Karpas-422 (cell line): ENCODE measurements around the gene GPX2. TPM values are rescaled to one million over a fixed set of nuclear protein-coding genes. Genes with fewer than 3 reads are reported as not detected.

Experiments
- DNase-seq: peaks from one replicate; pipeline ENCODE4 v3.0.0-alpha.2; 2015
- H2AFZ ChIP-seq: fragments of 200-600 bp; sonication (generic); 2 replicates; pipeline ENCODE4 v1.6.1; 2014; ENCODE audit warnings: antibody characterized with exemption, low read length, mixed read lengths
- H3K27ac ChIP-seq: fragments of 200-600 bp; sonication (generic); 2 replicates; pipeline ENCODE4 v1.5.1; 2014; ENCODE audit warnings: mild to moderate bottlenecking, low read length, moderate library complexity
- H3K27me3 ChIP-seq: fragments of 200-600 bp; sonication (generic); 2 replicates; pipeline ENCODE4 v1.6.1; 2014; ENCODE audit warnings: low read length, mixed read lengths
- H3K36me3 ChIP-seq: fragments of 200-600 bp; sonication (generic); 2 replicates; pipeline ENCODE4 v1.6.1; 2014; ENCODE audit warnings: low read length, mixed read lengths; ENCODE audit not compliant: insufficient read depth
- H3K4me1 ChIP-seq: fragments of 200-600 bp; sonication (generic); 2 replicates; pipeline ENCODE4 v1.6.1; 2014; ENCODE audit warnings: mild to moderate bottlenecking, low read length, mixed read lengths
- H3K4me2 ChIP-seq: fragments of 200-600 bp; sonication (generic); 2 replicates; pipeline ENCODE4 v1.6.1; 2014; ENCODE audit warnings: low read length, low read depth, mild to moderate bottlenecking; ENCODE audit not compliant: poor library complexity, severe bottlenecking
- H3K4me3 ChIP-seq: fragments of 200-600 bp; sonication (generic); 2 replicates; pipeline ENCODE4 v1.5.1; 2014; ENCODE audit warnings: mild to moderate bottlenecking, antibody characterized with exemption, low read length, mixed read lengths
- H3K79me2 ChIP-seq: fragments of 200-600 bp; sonication (generic); 2 replicates; pipeline ENCODE4 v1.6.1; 2014; ENCODE audit warnings: mild to moderate bottlenecking, low read length, mixed read lengths
- H3K9ac ChIP-seq: fragments of 200-600 bp; sonication (generic); 2 replicates; pipeline ENCODE4 v1.6.0; 2014; ENCODE audit warnings: low read length
- H3K9me2 ChIP-seq: fragments of 200-600 bp; sonication (generic), shearing (Covaris generic); replicated peaks from 2 replicates; pipeline ENCODE4 v1.6.0; 2014; ENCODE audit warnings: mild to moderate bottlenecking, low read length, moderate library complexity; ENCODE audit not compliant: insufficient read depth
- H3K9me3 ChIP-seq: fragments of 300-700, 200-600 bp; sonication (generic); 2 replicates; pipeline ENCODE4 v1.6.1; 2014; ENCODE audit warnings: low read length, mixed read lengths
- H4K20me1 ChIP-seq: fragments of 200-600 bp; sonication (generic); 2 replicates; pipeline ENCODE4 v1.6.1; 2014; ENCODE audit warnings: mild to moderate bottlenecking, antibody characterized with exemption, low read length, low read depth; ENCODE audit not compliant: insufficient read depth
- total RNA-seq: library from RNA; depleted of rRNA; stranded (reverse); fragments of >200 nt; shearing (Covaris generic); gene quantifications from 2 replicates; pipeline ENCODE4 v1.2.3, GENCODE V29; 2014; ENCODE audit warnings: low replicate concordance

The GPX2 gene
- total RNA-seq, 1 experiment from 2014 or later = not detected

DNA sequence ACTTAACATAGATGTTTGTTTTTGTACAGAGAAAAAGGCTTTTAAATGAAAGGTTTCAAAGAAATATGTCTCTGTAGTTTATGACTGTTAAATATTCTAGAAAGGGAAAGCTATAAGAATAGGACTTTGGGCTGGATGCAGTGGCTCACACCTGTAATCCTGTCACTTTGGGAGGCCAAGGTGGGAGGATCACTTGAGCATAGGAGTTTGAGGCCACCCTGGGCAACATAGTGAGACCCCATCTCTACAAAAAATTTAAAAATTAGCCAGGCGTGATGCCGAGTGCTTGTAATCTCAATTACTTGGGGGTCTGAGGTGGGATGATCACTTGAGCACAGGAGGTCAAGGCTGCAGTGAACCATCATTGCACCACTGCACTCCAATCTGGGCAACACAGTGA, 11.4 kb downstream of the GPX2 start:
- peaks cover 13% of the 10 kb centered on the region for H4K20me1 ChIP-seq
- no peaks in the 10 kb centered on the region for H3K27me3 ChIP-seq
- no peak overlapping the region for H2AFZ ChIP-seq
- no peak overlapping the region for H3K27ac ChIP-seq
- no peak for DNase-seq
- H3K4me1 ChIP-seq = no peaks in the 10 kb centered on the region
- H3K9me2 ChIP-seq = no peaks in the 10 kb centered on the region
- H3K4me2 ChIP-seq = no peak overlapping the region
- no peak overlapping the region for H3K9ac ChIP-seq
- H3K4me3 ChIP-seq = no peak overlapping the region
- H3K9me3 ChIP-seq = no peaks in the 10 kb centered on the region
- peaks cover 96% of the 10 kb centered on the region for H3K79me2 ChIP-seq
- peaks cover 91% of the 10 kb centered on the region for H3K36me3 ChIP-seq

DNA sequence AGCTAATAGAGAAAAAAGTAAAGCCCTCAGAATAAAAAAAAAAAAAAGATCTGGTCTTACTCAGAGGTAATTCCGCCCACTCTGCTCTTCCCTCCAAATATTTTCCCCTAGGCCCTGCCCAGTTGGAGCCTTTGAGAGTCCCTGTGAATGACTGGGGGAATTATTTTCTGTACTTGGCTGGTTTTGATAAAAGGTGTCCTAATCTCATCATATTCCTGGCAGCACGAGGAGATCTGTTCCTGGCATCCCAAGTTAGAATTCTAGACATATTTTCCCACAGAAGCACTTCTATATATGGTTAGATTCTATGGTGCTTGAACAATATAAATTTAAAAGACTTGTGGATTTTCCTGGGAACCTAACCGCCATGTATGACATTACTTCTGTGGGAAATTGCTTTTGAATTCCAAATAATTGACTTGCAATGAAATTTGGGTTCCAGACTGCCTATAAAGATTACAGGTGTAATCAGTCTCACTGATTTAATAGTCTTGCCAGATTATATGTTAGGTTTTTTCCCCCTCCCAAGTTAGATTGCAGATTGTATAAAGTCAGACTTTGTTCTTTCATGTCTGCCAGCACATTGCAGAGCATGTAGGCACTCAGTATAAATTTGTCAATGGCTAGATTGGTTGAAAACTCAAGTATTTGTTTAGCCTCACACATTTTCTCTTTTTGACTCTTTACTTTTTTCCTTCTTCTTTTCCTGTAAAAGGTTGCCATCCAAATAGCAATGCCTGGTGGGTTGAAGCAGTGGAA, 12.3 kb downstream of the GPX2 start:
- no peaks in the 10 kb centered on the region for H3K4me1 ChIP-seq
- H3K79me2 ChIP-seq = peaks cover 95% of the 10 kb centered on the region
- H3K9me2 ChIP-seq = no peaks in the 10 kb centered on the region
- no peak overlapping the region for H3K9ac ChIP-seq
- no peak overlapping the region for H2AFZ ChIP-seq
- DNase-seq = no peak
- peaks cover 92% of the 10 kb centered on the region for H3K36me3 ChIP-seq
- no peaks in the 10 kb centered on the region for H3K9me3 ChIP-seq
- H3K4me2 ChIP-seq = no peak overlapping the region
- H4K20me1 ChIP-seq = peaks cover 17% of the 10 kb centered on the region
- H3K4me3 ChIP-seq = no peak overlapping the region
- H3K27me3 ChIP-seq = no peaks in the 10 kb centered on the region
- H3K27ac ChIP-seq = no peak overlapping the region

GRCh38 chr14:64929014-64929359, 13.6 kb downstream of the GPX2 start:
- Histone ChIP-seq H3K27me3 (no peaks in the 10 kb centered on the region), H3K9ac (no peak overlapping the region), H3K36me3 (peaks cover 95% of the 10 kb centered on the region), H3K9me2 (no peaks in the 10 kb centered on the region), H3K4me2 (no peak overlapping the region), H3K79me2 (peaks cover 98% of the 10 kb centered on the region), H4K20me1 (peaks cover 17% of the 10 kb centered on the region), H3K27ac (no peak overlapping the region), H3K4me3 (no peak overlapping the region), H3K4me1 (no peaks in the 10 kb centered on the region), H3K9me3 (no peaks in the 10 kb centered on the region), H2AFZ (no peak overlapping the region)
- no peak for DNase-seq

DNA sequence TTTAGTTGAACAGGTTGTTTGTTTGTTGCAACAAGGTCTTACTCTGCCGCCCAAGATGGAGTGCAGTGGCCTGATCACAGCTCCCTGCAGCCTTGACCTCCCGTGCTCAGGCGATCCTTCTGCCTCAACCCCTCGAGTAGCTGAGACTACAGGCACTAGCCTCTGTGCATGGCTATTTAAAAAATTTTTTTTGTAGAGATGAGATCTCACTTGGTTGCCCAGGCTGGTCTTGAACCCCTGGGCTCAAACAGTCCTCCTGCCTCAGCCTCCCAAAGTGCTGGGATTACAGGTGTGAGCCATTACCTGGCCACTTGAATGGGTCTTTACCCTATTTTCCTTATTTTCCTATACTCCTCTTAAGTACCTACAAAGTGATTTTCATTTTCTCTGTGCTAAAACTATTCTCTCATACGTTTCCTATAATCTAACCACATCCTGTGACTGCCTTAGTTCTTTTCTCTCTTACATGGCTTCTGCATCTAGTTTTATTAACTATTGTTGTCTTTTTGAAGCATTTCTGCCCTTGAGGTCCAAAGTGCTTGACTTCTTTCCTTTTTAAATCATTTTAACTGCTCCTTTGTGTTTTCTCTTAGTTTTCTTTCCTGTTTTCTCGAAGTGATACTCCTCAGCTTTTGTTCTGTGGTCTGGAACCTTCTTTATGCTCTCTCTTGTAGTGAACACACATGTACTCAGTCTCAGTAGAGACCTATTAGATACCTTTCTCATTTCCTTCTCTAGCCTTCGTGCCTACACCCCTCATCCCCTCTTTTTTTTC, 14.1 kb downstream of the GPX2 start:
- H3K4me2 ChIP-seq = no peak overlapping the region
- H3K36me3 ChIP-seq = peaks cover 95% of the 10 kb centered on the region
- H3K27me3 ChIP-seq = no peaks in the 10 kb centered on the region
- H2AFZ ChIP-seq = no peak overlapping the region
- peaks cover 17% of the 10 kb centered on the region for H4K20me1 ChIP-seq
- H3K9me2 ChIP-seq = no peaks in the 10 kb centered on the region
- no peak for DNase-seq
- H3K4me3 ChIP-seq = no peak overlapping the region
- peaks cover 98% of the 10 kb centered on the region for H3K79me2 ChIP-seq
- H3K27ac ChIP-seq = no peak overlapping the region
- H3K9me3 ChIP-seq = no peaks in the 10 kb centered on the region
- no peaks in the 10 kb centered on the region for H3K4me1 ChIP-seq
- H3K9ac ChIP-seq = no peak overlapping the region

DNA sequence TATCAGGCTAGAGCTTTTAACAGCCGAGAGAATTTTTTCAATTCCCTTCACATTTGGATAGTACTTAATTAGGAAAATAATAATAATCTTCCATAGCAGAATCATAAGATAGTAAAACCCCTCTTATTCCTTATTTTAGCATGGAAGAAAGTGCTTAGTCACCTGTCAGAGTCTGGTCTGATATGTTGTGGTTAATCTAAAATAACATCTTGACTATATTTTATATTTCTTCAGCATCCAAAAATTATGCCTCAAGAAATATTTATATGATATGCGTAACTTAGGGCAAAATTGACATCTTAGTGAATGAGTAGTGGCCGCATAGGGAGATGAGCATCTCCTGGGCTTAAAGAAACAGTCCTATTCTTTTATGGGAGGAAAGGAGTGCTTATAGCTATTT, 15.5 kb downstream of the GPX2 start:
- DNase-seq = no peak
- no peak overlapping the region for H3K4me3 ChIP-seq
- no peaks in the 10 kb centered on the region for H3K27me3 ChIP-seq
- no peak overlapping the region for H3K4me2 ChIP-seq
- no peaks in the 10 kb centered on the region for H3K4me1 ChIP-seq
- H3K79me2 ChIP-seq = peaks cover 97% of the 10 kb centered on the region
- H4K20me1 ChIP-seq = peaks cover 20% of the 10 kb centered on the region; the same call in 1 of the 2 replicates
- no peaks in the 10 kb centered on the region for H3K9me2 ChIP-seq
- H3K36me3 ChIP-seq = peaks cover 81% of the 10 kb centered on the region
- no peak overlapping the region for H3K27ac ChIP-seq
- no peak overlapping the region for H3K9ac ChIP-seq
- no peak overlapping the region for H2AFZ ChIP-seq
- H3K9me3 ChIP-seq = no peaks in the 10 kb centered on the region

GRCh38 chr14:64926398-64926995, 16.0 kb downstream of the GPX2 start:
- peaks cover 25% of the 10 kb centered on the region; the same call in 1 of the 2 replicates for H4K20me1 ChIP-seq
- H3K27me3 ChIP-seq = no peaks in the 10 kb centered on the region
- H3K36me3 ChIP-seq = peaks cover 80% of the 10 kb centered on the region
- no peak for DNase-seq
- no peaks in the 10 kb centered on the region for H3K4me1 ChIP-seq
- peaks cover 97% of the 10 kb centered on the region for H3K79me2 ChIP-seq
- no peaks in the 10 kb centered on the region for H3K9me2 ChIP-seq
- H2AFZ ChIP-seq = no peak overlapping the region
- no peak overlapping the region for H3K4me2 ChIP-seq
- no peaks in the 10 kb centered on the region for H3K9me3 ChIP-seq
- H3K27ac ChIP-seq = no peak overlapping the region
- H3K4me3 ChIP-seq = no peak overlapping the region
- no peak overlapping the region for H3K9ac ChIP-seq

DNA sequence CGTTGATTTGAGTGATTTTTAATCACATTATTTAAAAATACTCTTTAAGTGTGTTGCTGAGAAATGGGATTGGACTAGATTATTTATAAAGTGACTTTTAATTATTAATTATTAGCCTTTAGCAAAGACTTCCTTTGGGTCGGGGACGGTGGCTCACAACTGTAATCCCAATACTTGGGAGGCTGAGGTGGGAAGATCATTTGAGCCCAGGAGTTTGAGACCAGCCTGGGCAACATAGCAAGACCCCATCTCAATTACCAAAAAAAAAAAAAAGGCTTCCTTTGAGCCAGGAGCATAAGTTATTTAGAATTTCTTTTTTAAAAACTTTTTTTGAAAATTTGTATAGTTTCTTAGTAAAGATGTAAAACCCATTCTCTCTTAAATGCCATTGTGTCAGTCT, 19.5 kb downstream of the GPX2 start:
- Histone ChIP-seq H3K79me2 (peaks cover 97% of the 10 kb centered on the region), H3K9ac (no peak overlapping the region)

DNA sequence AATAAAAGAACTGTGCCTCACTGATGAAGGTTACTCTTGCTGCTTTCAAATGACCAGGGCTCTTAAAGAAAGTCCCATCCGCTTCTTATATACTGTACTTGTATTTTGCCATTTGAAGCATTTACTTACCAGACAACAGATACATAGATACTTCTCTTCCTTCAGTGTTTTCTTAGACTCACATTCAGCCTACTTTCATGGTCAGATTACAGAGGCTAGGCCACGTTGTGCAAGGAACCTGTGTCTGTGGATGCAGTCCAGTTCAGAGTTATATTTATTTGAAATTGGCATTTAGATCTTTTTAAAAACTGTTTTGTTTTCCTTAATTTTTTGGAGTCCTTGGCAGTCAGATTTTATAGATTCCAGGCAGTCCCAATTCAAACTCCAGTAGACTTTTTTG, 22.1 kb downstream of the GPX2 start:
- no peak overlapping the region for H2AFZ ChIP-seq
- no peaks in the 10 kb centered on the region for H3K27me3 ChIP-seq
- peaks cover 22% of the 10 kb centered on the region for H4K20me1 ChIP-seq
- no peaks in the 10 kb centered on the region for H3K9me2 ChIP-seq
- no peak overlapping the region for H3K4me3 ChIP-seq
- no peak overlapping the region for H3K9ac ChIP-seq
- no peaks in the 10 kb centered on the region for H3K9me3 ChIP-seq
- H3K4me2 ChIP-seq = no peak overlapping the region
- no peak overlapping the region for H3K27ac ChIP-seq
- no peak for DNase-seq
- H3K36me3 ChIP-seq = peaks cover 56% of the 10 kb centered on the region; the same call in 1 of the 2 replicates
- peaks cover 99% of the 10 kb centered on the region for H3K79me2 ChIP-seq
- peaks cover 20% of the 10 kb centered on the region for H3K4me1 ChIP-seq

More for the DNA sequence above, 19.5 kb downstream of the GPX2 start:
- Histone ChIP-seq H4K20me1 (peaks cover 27% of the 10 kb centered on the region), H3K4me3 (no peak overlapping the region), H3K27me3 (no peaks in the 10 kb centered on the region), H3K4me1 (0 out of 2 replicates have a peak, but pooled peaks cover 5% of the 10 kb centered on the region), H3K9me2 (no peaks in the 10 kb centered on the region), H2AFZ (no peak overlapping the region), H3K4me2 (no peak overlapping the region), H3K9me3 (no peaks in the 10 kb centered on the region), H3K27ac (no peak overlapping the region), H3K36me3 (peaks cover 66% of the 10 kb centered on the region)
- no peak for DNase-seq
